Keratinocyte (primary cell): Measurements from ENCODE around the gene STK32B.

Source experiments
- EZH2 ChIP-seq: IDR thresholded peaks from one replicate; pipeline ENCODE4 v1.6.1; 2012; ENCODE audit warnings: inconsistent platforms, mild to moderate bottlenecking, low read length, moderate library complexity
- TF ChIP-seq, protein P1 (sequence below), 3 experiments: IDR thresholded peaks in 1 of 3; conservative IDR thresholded peaks in 1 of 3; optimal IDR thresholded peaks in 1 of 3; 2 replicates in 2 of 3; 3 replicates in 1 of 3; pipeline versions ENCODE3 to v1.5.1; 2011; ENCODE audit warnings: low read length in 3 of 3, mild to moderate bottlenecking in 3 of 3, moderate library complexity in 2 of 3, control low read depth in 1 of 3, inconsistent platforms in 1 of 3; ENCODE audit not compliant: insufficient read depth in 2 of 3; ENCODE audit errors: extremely low read depth in 1 of 3

DNA sequence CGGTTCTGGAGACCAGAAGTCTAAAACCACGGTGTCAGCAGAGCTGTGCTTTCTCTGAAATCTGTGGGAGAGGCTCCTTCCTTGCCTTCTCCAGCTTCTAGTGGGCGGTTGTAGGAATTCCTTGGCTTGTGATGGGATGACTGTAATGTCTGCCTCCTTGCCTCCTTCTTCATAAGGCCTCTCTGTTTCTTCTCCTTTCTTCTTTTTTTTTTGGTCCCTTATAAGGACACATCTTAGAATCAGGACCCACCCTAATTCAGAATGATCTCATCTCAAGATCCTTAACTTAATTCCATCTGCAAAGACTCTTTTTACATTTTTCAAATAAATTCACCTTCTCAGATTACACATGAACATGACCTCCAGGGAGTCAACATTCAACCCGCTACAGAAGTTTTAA is 186.9 kb downstream of the STK32B start:
- TF ChIP-seq, protein P1, sequence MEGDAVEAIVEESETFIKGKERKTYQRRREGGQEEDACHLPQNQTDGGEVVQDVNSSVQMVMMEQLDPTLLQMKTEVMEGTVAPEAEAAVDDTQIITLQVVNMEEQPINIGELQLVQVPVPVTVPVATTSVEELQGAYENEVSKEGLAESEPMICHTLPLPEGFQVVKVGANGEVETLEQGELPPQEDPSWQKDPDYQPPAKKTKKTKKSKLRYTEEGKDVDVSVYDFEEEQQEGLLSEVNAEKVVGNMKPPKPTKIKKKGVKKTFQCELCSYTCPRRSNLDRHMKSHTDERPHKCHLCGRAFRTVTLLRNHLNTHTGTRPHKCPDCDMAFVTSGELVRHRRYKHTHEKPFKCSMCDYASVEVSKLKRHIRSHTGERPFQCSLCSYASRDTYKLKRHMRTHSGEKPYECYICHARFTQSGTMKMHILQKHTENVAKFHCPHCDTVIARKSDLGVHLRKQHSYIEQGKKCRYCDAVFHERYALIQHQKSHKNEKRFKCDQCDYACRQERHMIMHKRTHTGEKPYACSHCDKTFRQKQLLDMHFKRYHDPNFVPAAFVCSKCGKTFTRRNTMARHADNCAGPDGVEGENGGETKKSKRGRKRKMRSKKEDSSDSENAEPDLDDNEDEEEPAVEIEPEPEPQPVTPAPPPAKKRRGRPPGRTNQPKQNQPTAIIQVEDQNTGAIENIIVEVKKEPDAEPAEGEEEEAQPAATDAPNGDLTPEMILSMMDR (optimal IDR thresholded peaks at IDR 0.05 in 1 of 3, IDR thresholded peaks at IDR 0.05 in 1 of 3, conservative IDR thresholded peaks at IDR 0.05 in 1 of 3; ENCODE audit: extremely low read depth in 1 of 3, insufficient read depth in 2 of 3, low read length in 3 of 3): no peak
- TF ChIP-seq EZH2: no peak
